Suprapubic skin (tissue), 4 donors: Measurements from ENCODE around the gene SSC5D. TPM values are rescaled to one million over a fixed set of nuclear protein-coding genes. Genes with fewer than 3 reads are reported as not detected.
A peak's percentile ranks its signal among the peaks of the same experiment; 100 is the strongest.

Source experiments
- DNase-seq, 2 donors: peaks; one replicate each; pipeline ENCODE4 v3.0.0-alpha.2; 2019; ENCODE audit warnings: low spot score in 2 of 2
- H3K27ac ChIP-seq: fragments of 200-600 bp; sonication (generic); one replicate; pipeline ENCODE4 v1.5.1; 2019
- H3K27me3 ChIP-seq: fragments of 200-600 bp; sonication (generic); one replicate; pipeline ENCODE4 v1.5.1; 2019
- H3K36me3 ChIP-seq: fragments of 200-600 bp; sonication (generic); one replicate; pipeline ENCODE4 v1.5.1; 2019
- H3K4me1 ChIP-seq: fragments of 200-600 bp; sonication (generic); one replicate; pipeline ENCODE4 v1.5.1; 2019
- H3K4me3 ChIP-seq: fragments of 200-600 bp; sonication (generic); one replicate; pipeline ENCODE4 v1.5.1; 2019; ENCODE audit warnings: mild to moderate bottlenecking
- H3K9me3 ChIP-seq: fragments of 200-600 bp; sonication (generic); one replicate; pipeline ENCODE4 v1.5.1; 2019
- CTCF ChIP-seq, 2 donors: fragments of 200-600 bp in 1 of 2; fragments of 450-650 bp in 1 of 2; sonication (generic) in 1 of 2; IDR thresholded peaks; one replicate each; pipeline ENCODE4 v1.5.1; 2016 to 2019; ENCODE audit warnings: antibody characterized with exemption in 2 of 2, mild to moderate bottlenecking in 1 of 2, moderate library complexity in 1 of 2
- EP300 ChIP-seq: sonication (generic); formaldehyde crosslinking; IDR thresholded peaks from one replicate; pipeline ENCODE4 v1.6.1; 2017; ENCODE audit warnings: antibody characterized with exemption
- POLR2A ChIP-seq, 2 donors: fragments of 450-650 bp; IDR thresholded peaks; one replicate each; pipeline ENCODE4 v1.6.1; 2017; ENCODE audit warnings: antibody characterized with exemption in 2 of 2, mild to moderate bottlenecking in 2 of 2, moderate library complexity in 2 of 2
- POLR2AphosphoS5 ChIP-seq, 3 donors: sonication (generic); formaldehyde crosslinking; IDR thresholded peaks; one replicate each; pipeline ENCODE4 v1.6.1; 2017; ENCODE audit warnings: antibody characterized with exemption in 3 of 3
- WGBS: methylation state at CpG from one replicate; pipeline ENCODE4 v1.1.5; 2018; 5-methylcytosine and 5-hydroxymethylcytosine counted together
- total RNA-seq, 4 donors: library from RNA; depleted of rRNA; stranded (reverse); fragments of >200 nt; gene quantifications; one replicate each; pipeline ENCODE4 v1.1.0, GENCODE V29; 2016

The SSC5D gene
- total RNA-seq, 4 donors from 2014 or later, result 0.57 to 2.1 (median 1.0) TPM

GRCh38 chr19:55482967-55483705 lies 5.1 kb upstream of the SSC5D start:
- H3K27me3 ChIP-seq, result no peaks in the 10 kb centered on the region
- WGBS, result 97% methylated on average over 33 of the region's 47 CpGs
- DNase-seq, result peak in 1 of 2 donors; percentile 60
- H3K9me3 ChIP-seq, result no peaks in the 10 kb centered on the region
- H3K4me1 ChIP-seq, result peaks cover 47% of the 10 kb centered on the region
- no peak overlapping the region for H3K27ac ChIP-seq
- TF ChIP-seq POLR2A (IDR thresholded peaks at IDR 0.05) (no peak), EP300 (no peak), CTCF (IDR thresholded peaks at IDR 0.05) (no peak), POLR2AphosphoS5 (IDR thresholded peaks at IDR 0.05) (no peak)
- no peak overlapping the region for H3K4me3 ChIP-seq
- H3K36me3 ChIP-seq, result peaks cover 24% of the 10 kb centered on the region

DNA sequence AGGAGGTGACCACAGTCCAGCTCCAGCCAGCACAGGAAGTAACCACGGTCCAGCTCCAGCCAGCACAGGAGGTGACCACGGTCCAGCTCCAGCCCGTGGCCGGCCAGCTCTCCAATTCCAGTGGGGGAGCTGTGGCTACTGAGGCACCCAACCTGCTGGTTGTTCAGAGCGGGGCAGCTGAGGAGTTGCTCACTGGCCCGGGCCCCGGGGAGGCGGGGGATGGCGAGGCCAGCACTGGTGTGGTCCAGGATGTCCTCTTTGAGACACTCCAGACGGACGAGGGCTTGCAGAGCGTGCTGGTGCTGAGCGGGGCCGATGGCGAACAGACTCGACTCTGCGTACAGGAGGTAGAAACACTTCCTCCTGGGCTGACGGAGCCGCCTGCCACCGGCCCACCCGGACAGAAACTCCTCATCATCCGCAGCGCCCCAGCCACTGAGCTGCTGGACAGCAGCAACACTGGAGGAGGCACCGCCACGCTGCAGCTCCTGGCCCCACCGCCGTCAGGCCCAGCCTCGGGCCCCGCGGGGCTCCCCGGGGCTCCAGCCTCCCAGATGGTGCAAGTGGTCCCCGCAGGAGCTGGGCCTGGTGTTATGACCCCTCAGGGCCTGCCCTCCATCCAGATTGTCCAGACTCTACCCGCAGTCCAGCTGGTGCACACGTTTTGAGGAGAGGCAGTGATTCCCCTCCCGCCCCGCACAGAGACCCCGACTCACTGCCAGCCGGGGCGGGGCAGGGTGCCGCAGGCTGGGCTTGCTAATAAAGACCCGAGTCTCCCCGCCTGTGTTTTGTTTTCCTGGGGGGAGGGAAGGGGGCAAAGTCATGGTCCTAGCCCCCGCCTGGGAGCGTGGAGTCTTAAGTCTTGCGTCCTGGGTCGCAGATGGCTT lies 4.3 kb upstream of the SSC5D start:
- WGBS, result 88% methylated on average over 30 of the region's 46 CpGs
- peak in 1 of 2 donors; percentile 67 for DNase-seq
- H3K27me3 ChIP-seq, result no peaks in the 10 kb centered on the region

GRCh38 chr19:55484593-55485438 lies 3.4 kb upstream of the SSC5D start, which contains the start of gene NAT14:
Gene NAT14 (plus strand): TSS chr19:55485188. CDS start chr19:55485709, 521 bp downstream.
- 0% methylated on average over 18 of the region's 78 CpGs for WGBS
- Histone ChIP-seq H3K9me3 (no peaks in the 10 kb centered on the region), H3K27me3 (no peaks in the 10 kb centered on the region), H3K36me3 (peaks cover 24% of the 10 kb centered on the region), H3K4me1 (peaks cover 48% of the 10 kb centered on the region), H3K4me3 (peak within 1 kb of the TSS; percentile 61), H3K27ac (peak within 1 kb of the TSS; percentile 83)
- DNase-seq, result peak in 1 of 2 donors; percentile 77
- TF ChIP-seq POLR2A (IDR thresholded peaks at IDR 0.05) (no peak), POLR2AphosphoS5 (IDR thresholded peaks at IDR 0.05) (peak in 1 of 3 donors; percentile 41)

More for the DNA sequence above, 4.3 kb upstream of the SSC5D start:
- TF ChIP-seq POLR2A (IDR thresholded peaks at IDR 0.05) (no peak), CTCF (IDR thresholded peaks at IDR 0.05) (no peak), EP300 (no peak), POLR2AphosphoS5 (IDR thresholded peaks at IDR 0.05) (no peak)
- Histone ChIP-seq H3K4me1 (peaks cover 48% of the 10 kb centered on the region), H3K4me3 (peak overlapping the region; percentile 61), H3K36me3 (peaks cover 24% of the 10 kb centered on the region), H3K9me3 (no peaks in the 10 kb centered on the region), H3K27ac (no peak overlapping the region)

DNA sequence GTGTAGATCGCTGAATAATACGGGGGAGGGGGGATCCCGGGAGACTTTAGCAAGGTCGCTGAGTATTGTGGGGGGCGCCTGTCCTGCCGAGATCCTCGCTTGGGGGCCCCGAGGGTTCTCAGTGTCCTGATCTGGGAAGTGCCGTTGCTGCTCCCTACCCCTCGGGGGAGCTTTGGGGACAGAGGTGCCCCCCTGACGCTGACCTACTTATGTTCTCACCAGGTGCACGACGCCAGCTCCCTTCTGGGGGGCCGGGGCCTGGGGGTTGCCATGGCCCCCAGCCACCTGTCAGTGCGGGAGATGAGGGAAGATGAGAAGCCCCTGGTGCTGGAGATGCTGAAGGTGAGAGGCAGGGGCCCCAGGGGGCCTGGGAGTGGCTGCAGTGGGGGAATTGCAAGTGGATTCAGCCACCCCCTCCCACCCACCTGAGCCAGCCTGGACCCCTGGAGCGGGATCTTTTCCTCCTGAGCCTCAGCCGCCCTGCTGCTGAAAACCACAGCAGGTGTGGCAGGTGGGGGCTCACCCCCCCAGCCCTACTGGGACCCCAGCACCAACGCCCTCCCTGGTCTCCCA lies 2.7 kb upstream of the SSC5D start:
- H3K27me3 ChIP-seq, result no peaks in the 10 kb centered on the region
- H3K27ac ChIP-seq, result peak overlapping the region; percentile 83
- peak in 1 of 2 donors; percentile 70 for DNase-seq
- H3K4me3 ChIP-seq, result peak overlapping the region; percentile 61
- WGBS, result 34% methylated on average over 15 of the region's 18 CpGs
- peaks cover 48% of the 10 kb centered on the region for H3K4me1 ChIP-seq
- TF ChIP-seq EP300 (no peak), POLR2A (IDR thresholded peaks at IDR 0.05) (no peak), POLR2AphosphoS5 (IDR thresholded peaks at IDR 0.05) (no peak), CTCF (IDR thresholded peaks at IDR 0.05) (no peak)
- peaks cover 24% of the 10 kb centered on the region for H3K36me3 ChIP-seq
- no peaks in the 10 kb centered on the region for H3K9me3 ChIP-seq
